PC-9 (cell line): ENCODE results near the gene CAPN13.

Experiments used
- EZH2 ChIP-seq: fragments of 200-600 bp; sonication (generic); IDR thresholded peaks from 2 replicates; pipeline ENCODE4 v1.8.0; 2017; ENCODE audit warnings: antibody characterized with exemption, low read depth
- TF ChIP-seq, protein P1 (sequence below): fragments of 200-600 bp; sonication (generic); conservative IDR thresholded peaks from 2 replicates; pipeline ENCODE4 v1.6.1; 2017; ENCODE audit warnings: mixed run types, antibody characterized with exemption, mild to moderate bottlenecking, moderate library complexity

- TF ChIP-seq, protein P1, sequence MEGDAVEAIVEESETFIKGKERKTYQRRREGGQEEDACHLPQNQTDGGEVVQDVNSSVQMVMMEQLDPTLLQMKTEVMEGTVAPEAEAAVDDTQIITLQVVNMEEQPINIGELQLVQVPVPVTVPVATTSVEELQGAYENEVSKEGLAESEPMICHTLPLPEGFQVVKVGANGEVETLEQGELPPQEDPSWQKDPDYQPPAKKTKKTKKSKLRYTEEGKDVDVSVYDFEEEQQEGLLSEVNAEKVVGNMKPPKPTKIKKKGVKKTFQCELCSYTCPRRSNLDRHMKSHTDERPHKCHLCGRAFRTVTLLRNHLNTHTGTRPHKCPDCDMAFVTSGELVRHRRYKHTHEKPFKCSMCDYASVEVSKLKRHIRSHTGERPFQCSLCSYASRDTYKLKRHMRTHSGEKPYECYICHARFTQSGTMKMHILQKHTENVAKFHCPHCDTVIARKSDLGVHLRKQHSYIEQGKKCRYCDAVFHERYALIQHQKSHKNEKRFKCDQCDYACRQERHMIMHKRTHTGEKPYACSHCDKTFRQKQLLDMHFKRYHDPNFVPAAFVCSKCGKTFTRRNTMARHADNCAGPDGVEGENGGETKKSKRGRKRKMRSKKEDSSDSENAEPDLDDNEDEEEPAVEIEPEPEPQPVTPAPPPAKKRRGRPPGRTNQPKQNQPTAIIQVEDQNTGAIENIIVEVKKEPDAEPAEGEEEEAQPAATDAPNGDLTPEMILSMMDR: no peak
- no peak for TF ChIP-seq EZH2
These were observed 8.7 kb downstream of the CAPN13 start for GRCh38 chr2:30798536-30798991.
